ENCODE measurements around the gene GADD45GIP1. TPM values are rescaled to one million over a fixed set of nuclear protein-coding genes. Genes with fewer than 3 reads are reported as not detected.

The GADD45GIP1 gene
- total RNA-seq, 6 experiments from 2014 or later: 7.7 to 29.3 (median 10.0) TPM

GRCh38 chr19:12938779-12939601, 18.0 kb downstream of the GADD45GIP1 start:
- Histone ChIP-seq H3K36me3 (peaks cover 7 to 49% (median 33%) of the 10 kb centered on the region in 4 donors), H3K27me3 (no peaks in the 10 kb centered on the region), H3K4me1 (peaks cover 0 to 42% (median 11%) of the 10 kb centered on the region in 4 donors), H3K4me3 (peak overlapping the region; percentile 94 to 100 (median 97)), H3K27ac (peak overlapping the region; percentile 77 to 92 (median 81)), H3K9me3 (no peaks in the 10 kb centered on the region)
- WGBS (ENCODE audit: insufficient coverage, low coverage, low lambda C conversion rate, missing lambda C conversion rate): 0% methylated on average over 17 of the region's 54 CpGs
- TF ChIP-seq POLR2A (IDR thresholded peaks at IDR 0.05): no peak
- TF ChIP-seq CTCF (IDR thresholded peaks at IDR 0.05): no peak
- intact Hi-C loops (cut with DNase I): loop anchor here in 1 of 2 donors (10.0 kb wide), 1 partner anchor 54 kb away; the partner anchor contains the start of genes DNASE2 and KLF1
- peak in 1 of 3 donors; percentile 56 for DNase-seq
- peak in 3 of 4 donors; percentile 2 to 7 (median 3) for ATAC-seq

DNA sequence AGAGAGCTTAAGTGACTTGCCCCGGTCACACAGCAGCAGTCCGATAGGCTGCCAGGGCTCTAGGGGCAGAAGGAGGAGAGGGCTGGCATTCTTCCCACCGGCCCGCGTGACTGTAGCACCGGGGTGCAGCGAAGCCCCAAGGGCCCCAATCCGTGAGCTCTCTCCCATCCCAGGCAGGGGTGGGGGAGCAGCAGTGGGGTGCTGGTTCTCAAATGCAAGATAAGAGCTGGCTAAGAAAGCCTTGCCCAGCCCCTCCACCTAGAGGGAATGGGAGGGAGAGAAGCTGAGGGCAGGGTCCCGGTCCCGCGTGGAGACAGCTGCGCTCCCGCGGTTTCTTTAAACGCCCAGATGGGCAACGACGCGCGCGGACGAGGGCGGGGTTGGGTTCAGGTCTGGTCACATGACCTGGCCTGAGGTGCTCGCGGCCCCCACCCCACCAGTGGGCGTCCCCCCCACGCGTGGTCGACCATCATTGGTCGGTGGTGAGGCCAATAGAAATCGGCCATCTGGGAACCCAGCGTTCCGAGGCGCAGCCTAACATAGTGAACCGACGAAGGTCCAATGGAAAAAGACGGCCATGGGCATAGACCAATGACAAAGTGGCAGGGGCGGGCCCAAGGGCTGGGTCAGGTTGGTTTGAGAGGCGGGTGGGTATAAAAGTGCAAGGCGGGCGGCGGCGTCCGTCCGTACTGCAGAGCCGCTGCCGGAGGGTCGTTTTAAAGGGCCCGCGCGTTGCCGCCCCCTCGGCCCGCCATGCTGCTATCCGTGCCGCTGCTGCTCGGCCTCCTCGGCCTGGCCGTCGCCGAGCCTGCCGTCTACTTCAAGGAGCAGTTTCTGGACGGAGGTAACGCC, 18.9 kb downstream of the GADD45GIP1 start, which contains the start of gene CALR:
TSS of gene CALR (plus strand) at position 683 of the 852 bp plus-strand sequence. CDS start at position 754, 71 bp downstream.
- Histone ChIP-seq H3K27me3 (no peaks in the 10 kb centered on the region), H3K27ac (peak within 1 kb of the TSS; percentile 77 to 92 (median 81)), H3K4me1 (peaks cover 0 to 45% (median 11%) of the 10 kb centered on the region in 4 donors), H3K9me3 (no peaks in the 10 kb centered on the region), H3K36me3 (peaks cover 7 to 41% (median 28%) of the 10 kb centered on the region in 4 donors), H3K4me3 (peak within 1 kb of the TSS; percentile 94 to 100 (median 97))
- peak; percentile 78 to 92 (median 88) for ATAC-seq
- WGBS (ENCODE audit: insufficient coverage, low coverage, low lambda C conversion rate, missing lambda C conversion rate): 0% methylated on average over 16 of the region's 63 CpGs
- peak; percentile 99 to 100 (median 99) for DNase-seq
- TF ChIP-seq POLR2A (IDR thresholded peaks at IDR 0.05): peak; percentile 100
- no peak for TF ChIP-seq CTCF (IDR thresholded peaks at IDR 0.05)
- intact Hi-C loops (cut with DNase I): loop anchor here in 1 of 2 donors (10.0 kb wide), 1 partner anchor 53 kb away; the partner anchor contains the start of genes DNASE2 and KLF1

DNA sequence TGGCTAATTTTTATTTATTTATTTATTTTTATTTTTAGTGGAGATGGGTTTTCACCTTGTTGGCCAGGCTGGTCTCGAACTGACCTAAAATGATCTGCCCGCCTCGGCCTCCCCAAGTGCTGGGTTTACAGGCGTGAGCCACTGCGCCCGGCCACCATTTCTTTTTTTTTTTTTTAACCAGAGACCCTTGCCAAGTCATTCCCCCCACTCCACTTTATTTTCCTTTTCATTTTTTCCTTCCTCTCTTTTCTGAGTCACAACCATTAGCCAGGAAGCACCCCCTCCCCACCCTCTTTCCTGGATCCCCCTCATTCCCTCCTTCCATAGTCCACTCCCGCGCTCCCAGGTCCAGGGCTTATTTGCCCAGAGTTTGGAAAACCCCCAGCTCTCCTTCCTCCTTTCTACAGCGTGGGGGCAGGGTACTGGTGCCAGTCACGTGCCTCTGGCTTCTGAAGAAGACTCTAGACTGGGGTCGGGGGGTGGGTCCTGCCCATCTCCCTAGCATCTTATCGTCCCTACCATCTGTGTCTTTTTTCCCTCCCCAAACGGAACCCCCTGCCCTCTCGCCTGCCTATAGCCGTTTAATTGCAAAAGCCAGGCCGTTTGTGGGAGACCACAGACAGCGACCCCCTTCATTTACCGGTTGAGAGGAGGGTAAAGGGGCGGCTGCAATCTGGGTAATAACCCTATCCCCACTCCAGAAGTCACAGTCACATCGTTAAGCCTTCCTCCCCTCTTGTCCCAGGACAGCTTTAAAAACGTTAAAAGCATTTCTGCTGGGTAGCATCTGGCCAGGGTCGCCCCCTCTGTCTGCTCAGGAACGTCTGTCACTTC, 19.7 kb downstream of the GADD45GIP1 start:
- DNase-seq (peak in 2 of 3 donors; percentile 57 to 64), ATAC-seq (peak in 2 of 4 donors; percentile 1 to 5)
- peak overlapping the region in 2 of 3 donors; percentile 48 to 49 for H3K27ac ChIP-seq
- 19% methylated on average over 20 of the region's 23 CpGs for WGBS (ENCODE audit: insufficient coverage, low coverage, low lambda C conversion rate, missing lambda C conversion rate)
- no peak for TF ChIP-seq POLR2A (IDR thresholded peaks at IDR 0.05)
- TF ChIP-seq CTCF (IDR thresholded peaks at IDR 0.05): no peak
- H3K9me3 ChIP-seq: no peaks in the 10 kb centered on the region
- intact Hi-C loops (cut with DNase I): loop anchor here in 1 of 2 donors (10.0 kb wide), 1 partner anchor 53 kb away; the partner anchor contains the start of genes DNASE2 and KLF1
- peaks cover 0 to 46% (median 13%) of the 10 kb centered on the region in 4 donors for H3K4me1 ChIP-seq
- H3K27me3 ChIP-seq: no peaks in the 10 kb centered on the region
- H3K4me3 ChIP-seq: peak overlapping the region; percentile 43 to 100 (median 97)
- peaks cover 7 to 32% (median 23%) of the 10 kb centered on the region in 4 donors for H3K36me3 ChIP-seq

Data from right lobe of liver (tissue), 6 donors.